Measurements from ENCODE around the gene OBSL1.

OBSL1 gene

DNA sequence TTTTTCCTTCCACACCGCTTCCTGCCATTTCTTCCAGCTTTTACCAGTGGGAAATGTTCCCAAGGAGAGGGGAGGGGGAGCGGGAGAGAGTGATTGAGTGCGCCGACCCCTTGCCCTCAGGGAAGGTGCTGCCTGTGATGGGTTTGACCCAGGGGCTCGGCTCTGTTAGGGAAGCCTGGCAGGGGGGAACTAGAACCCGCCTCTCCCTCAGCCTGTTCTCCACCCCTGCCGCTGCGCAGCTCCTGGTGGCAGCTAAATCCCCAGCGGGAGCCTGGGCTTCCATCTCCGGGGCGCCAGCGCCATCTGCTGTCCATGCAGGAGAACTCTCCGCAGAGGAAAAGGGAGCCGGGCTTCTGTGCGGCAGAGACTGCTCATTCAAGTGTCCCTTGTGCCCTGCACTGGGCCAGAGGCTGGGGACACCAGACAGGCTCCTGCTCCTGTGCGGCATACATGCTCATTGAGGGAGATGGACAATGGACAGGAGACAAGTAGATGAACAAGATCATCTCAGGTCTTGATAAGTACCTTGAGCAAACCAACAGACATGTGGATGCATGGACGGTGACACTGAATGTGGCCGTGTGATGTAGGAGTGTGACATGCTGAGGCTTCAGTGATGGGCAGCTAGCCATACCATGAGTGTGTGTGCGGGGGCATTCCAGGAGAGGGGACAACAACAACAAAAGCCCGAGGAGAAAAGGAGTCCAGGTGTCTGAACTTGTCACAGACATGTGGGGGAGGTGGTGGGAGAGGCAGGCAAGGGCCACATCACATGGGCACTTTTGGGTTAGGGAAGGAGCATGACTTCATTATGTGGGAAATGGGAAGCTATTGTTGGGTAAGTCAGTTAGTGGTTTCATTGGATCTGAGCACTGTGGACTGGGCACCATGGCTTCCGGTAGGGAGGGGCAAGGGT is 41.0 kb downstream of the OBSL1 start:
- DNase-seq: peak; percentile 83

- DNase-seq: no peak
These were observed 43.9 kb downstream of the OBSL1 start for GRCh38 chr2:219527472-219527871.

- DNase-seq: no peak
These were observed 44.3 kb downstream of the OBSL1 start for GRCh38 chr2:219527076-219527394.

- no peak for DNase-seq
These were observed 44.8 kb downstream of the OBSL1 start for GRCh38 chr2:219526320-219527075.

DNA sequence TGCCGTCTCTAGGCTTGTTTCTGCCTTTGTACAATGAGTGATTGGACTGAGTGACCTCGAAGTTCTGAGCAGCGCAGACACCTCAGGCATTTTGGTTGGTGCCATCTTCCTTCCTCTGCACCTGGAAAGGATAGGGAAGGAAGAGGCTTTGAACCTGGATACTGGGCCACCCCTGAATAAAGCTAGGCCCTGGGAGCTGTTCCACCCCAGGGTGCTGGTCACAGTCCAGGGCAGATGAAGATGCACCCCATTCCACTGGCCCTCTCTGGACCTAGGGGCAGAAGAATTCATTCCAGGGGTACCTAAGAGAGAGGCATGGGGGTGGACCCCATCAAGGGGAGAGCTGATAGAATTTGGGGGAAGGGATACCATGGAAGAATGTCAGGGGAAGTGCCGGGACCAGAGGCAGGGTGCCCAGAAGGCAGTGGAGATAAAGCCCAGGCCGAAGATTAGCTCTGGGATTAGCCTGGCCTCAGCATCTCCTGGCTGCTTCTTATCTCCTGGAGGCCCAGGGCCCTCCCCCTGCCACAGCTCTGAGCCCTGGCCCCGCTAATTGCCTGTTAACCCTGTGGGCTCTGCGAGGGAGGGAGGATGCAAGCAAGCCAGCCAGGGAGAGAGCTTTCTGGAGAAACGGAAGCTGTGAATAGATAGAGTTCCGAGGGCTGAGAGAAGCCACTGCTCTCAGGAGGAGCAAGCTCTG is 45.7 kb downstream of the OBSL1 start:
- peak; percentile 88 for DNase-seq

DNA sequence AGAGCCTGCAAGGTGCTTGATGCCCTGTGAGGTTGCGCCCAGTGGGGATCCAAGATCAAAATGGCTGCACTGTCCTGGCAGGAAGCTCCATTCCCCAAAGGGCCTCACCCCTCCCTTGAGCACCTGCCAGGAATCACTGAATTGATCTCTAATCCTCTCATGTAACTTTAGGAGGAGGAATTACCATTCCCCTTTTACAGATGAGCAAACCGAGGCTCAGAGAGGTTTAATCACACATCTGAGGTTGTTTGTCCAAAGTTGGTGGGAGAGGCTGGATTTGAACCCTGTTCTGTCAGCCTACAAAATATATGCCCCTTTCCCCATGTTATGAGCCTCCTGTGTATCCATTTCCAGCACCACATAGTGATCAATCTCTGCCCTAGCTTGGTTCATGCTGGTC is 46.5 kb downstream of the OBSL1 start:
- DNase-seq: no peak

DNA sequence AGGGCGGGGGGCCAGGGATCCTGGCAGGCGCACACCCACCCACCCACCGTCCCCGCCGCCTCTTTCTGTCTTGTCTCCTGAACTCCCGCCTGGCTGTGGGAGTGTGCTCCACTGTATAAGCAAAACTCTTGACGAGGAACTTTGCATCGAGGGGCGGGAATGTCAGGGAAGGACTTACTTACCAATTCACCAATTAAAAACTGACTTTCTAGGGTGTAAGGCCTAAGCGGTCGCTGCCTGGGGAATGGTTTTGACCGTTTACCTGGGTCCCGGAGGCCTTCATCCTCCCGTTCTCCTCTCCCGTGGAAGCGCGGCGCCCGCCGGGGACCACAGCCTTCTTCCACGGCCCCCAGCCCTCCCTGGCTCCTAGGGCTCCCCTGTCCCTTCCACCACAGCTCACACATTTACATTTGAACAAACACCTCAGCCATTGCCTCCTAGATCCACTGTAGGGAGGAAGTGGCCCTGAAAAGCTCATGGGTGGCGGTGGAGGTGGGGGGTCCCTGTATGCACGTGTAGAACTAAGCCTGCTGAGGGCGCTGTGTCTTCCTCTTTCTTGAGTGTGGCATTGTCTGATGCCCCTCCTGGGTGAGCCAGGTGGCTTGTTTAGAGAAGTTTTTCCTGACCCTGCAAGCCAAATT is 48.2 kb downstream of the OBSL1 start:
- no peak for DNase-seq

- peak; percentile 36 for DNase-seq
These were observed 49.0 kb downstream of the OBSL1 start for GRCh38 chr2:219522111-219523030.

DNA sequence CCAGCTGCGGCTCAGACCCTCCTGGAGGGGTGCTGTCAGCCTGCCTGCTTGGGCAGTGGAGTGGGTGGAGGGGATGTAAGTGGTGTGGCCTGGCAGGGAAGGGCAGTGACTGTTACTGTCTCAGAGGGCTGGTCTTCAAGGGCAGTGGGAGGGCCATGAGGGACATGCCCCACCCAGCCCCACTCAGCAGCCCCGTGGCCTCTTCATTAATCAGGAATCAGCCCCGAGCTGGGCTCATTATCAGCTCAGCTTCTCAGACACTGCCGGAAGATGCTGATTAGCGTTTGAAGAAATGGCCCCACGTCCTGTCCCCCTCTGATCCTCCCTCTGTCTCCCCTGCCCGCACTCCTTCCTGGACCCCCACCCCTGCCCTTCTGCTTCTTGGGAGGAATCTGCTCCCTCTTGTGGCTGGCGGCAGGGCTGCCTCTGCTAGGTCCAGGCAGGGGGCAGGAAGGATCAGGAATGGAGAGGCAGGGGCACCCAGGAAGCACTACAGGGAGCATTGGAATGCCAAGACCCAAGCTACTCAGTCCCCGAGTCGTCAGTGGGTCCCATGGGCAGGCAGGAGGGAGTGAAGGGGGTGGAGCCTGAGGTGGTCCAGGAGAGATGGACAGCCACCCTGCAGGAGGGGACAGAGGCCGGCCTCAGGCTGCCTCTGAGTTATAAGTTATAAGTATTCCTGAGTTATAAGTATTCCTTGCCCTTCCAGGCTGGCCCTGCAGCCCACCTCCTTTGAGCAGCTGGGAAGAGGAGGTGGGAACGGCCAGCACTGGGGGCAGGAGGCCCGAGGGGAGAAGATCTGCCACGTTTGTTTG is 50.1 kb downstream of the OBSL1 start:
- peak; percentile 87 for DNase-seq

GRCh38 chr2:219520079-219520478 is 51.3 kb downstream of the OBSL1 start:
- DNase-seq: peak; percentile 61

- no peak for DNase-seq
These were observed 51.8 kb downstream of the OBSL1 start for GRCh38 chr2:219519526-219519916.

GRCh38 chr2:219517954-219518778 is 53.2 kb downstream of the OBSL1 start:
- DNase-seq: no peak

DNA sequence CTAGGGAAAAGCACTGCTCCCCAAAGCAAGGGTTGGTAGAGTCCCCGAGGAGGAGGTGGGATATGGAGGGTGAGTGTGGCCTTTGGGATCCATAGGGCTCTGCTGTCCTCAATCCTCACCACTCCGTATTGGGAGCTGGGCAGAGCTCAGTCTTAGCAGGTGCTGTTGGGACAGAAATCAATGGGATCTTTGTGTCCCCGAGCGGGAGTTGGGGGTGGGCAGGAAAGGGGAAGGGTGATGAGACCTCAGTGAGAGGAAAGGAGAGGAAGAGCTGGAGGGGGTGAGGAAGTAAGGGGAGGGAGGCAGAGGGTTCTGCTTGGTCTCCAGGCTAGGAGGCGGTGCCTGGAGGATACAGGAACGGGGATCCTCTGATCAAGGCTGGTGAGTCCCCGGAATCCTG is 54.5 kb downstream of the OBSL1 start:
- DNase-seq: no peak

DNA sequence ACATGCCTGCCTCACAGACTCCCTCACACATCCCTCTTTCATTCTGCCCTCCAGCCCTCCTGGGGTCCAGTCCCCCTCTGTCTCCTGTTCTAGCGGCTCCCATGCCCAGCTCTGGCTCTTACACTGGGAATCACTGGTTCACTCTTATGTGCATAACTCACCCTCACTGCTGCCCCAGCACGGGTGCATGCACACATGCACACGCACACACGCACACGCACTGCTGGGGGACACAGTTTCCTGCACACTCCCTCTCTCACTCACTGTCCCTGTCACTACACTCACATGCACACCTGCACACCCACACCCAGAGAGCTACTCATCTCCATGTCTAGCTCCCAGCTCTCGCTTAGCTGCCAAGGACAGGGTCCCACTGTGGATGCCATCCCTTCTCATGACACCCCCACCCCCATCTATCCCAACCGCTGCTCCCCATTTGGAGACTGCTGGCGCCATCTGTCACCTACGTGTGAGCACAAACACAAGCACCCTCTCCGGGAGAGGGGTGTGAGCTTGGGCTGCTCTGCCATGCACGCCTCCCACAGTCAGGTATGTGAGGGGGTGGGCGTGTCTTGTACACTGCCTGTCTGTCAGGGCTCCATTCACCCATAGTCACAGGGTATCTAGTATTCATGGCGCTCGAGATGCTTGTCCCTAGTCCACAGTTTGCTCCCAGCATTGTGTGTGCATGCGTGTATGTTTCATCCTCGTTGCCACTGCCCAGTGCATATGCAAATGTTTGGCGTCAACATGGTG is 55.3 kb downstream of the OBSL1 start:
- no peak for DNase-seq

GRCh38 chr2:219514836-219515235 is 56.5 kb downstream of the OBSL1 start:
- no peak for DNase-seq

GRCh38 chr2:219514196-219514761 is 57.1 kb downstream of the OBSL1 start, which contains the start of gene ASIC4:
TSS of gene ASIC4 (plus strand) at chr2:219514482. CDS start at chr2:219514725, 243 bp downstream.
- DNase-seq: peak; percentile 95

DNA sequence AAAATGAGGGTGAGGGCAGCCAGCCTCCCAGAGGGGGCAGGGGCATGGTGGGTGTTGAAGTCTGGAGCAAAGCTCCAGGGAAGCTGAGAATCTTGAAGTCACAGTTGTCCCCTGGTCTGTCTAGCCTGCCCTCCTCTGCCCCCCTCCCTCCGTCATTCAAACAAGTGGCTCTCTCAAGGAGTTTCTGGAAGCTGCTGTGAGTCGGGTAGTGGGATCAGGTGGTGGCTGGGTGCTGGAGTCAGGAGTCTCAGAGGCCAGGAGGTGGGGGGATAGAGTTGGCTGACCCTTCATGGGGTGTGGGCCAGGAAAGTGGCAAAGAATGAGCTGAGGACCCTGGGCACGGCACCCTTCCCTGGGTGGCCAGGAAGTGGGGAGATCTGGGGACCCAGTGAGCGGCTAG is 57.6 kb downstream of the OBSL1 start:
- peak; percentile 34 for DNase-seq

- no peak for DNase-seq
These were observed 58.7 kb downstream of the OBSL1 start for GRCh38 chr2:219512524-219513216.
